Astrocyte (in vitro differentiated cells and primary cell): Measurements from ENCODE around the gene KCNQ1OT1.

Experiments
- EZH2 ChIP-seq: IDR thresholded peaks from 2 replicates; pipeline ENCODE4 v1.6.1; 2012; ENCODE audit warnings: mild to moderate bottlenecking, low read length, inconsistent platforms; ENCODE audit not compliant: insufficient read depth
- TF ChIP-seq, protein P1 (sequence below): IDR thresholded peaks from 2 replicates; pipeline ENCODE4 v1.5.1; 2011; ENCODE audit warnings: low read depth, mild to moderate bottlenecking, inconsistent platforms, low read length, moderate library complexity; ENCODE audit not compliant: insufficient read depth

- TF ChIP-seq, protein P1, sequence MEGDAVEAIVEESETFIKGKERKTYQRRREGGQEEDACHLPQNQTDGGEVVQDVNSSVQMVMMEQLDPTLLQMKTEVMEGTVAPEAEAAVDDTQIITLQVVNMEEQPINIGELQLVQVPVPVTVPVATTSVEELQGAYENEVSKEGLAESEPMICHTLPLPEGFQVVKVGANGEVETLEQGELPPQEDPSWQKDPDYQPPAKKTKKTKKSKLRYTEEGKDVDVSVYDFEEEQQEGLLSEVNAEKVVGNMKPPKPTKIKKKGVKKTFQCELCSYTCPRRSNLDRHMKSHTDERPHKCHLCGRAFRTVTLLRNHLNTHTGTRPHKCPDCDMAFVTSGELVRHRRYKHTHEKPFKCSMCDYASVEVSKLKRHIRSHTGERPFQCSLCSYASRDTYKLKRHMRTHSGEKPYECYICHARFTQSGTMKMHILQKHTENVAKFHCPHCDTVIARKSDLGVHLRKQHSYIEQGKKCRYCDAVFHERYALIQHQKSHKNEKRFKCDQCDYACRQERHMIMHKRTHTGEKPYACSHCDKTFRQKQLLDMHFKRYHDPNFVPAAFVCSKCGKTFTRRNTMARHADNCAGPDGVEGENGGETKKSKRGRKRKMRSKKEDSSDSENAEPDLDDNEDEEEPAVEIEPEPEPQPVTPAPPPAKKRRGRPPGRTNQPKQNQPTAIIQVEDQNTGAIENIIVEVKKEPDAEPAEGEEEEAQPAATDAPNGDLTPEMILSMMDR: no peak
- TF ChIP-seq EZH2: no peak
Measured at GRCh38 chr11:2734181-2735052, 34.6 kb upstream of the KCNQ1OT1 start.
